NCI-H774 (cell line): Measurements from ENCODE around the gene SEC31B.

Experiments used
- DNase-seq: peaks from one replicate; lab custom pipeline; 2025; lab: John Stamatoyannopoulos, UW

The SEC31B gene

DNA sequence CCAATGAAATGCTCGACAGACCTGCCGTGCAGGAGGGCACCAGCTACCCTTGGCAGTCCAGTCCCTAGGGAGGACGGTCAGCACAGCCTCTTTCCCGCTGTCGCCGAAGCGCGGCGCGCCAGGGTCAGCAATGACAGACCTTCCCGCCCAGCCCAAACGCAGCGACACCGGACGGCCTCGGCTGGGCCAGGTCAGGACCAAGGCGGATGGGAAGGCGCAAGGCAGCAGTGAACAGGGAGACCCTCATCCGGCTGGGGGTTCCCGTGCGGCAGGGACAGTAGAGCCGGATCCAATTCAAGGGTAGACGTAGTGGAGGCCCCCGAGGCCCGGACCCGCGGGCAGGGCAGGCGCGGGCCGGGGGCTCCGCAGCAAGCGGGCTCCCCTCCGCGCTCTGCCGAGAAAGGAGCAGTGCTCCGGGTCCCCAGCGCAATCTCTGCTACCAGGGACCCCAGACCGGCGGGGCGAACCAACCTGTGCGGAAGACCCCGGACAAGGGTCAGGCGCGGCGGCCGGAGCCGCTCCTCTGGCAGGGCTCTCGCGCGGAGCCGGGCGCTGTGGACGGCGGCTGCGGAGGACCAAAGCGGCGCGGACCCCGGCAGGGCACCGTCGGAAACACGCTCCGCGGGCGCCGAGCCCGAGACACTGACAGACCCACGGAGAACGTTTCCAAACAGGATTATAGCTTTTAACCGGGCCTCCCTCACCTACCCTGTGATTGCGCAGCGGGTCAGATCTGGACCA is at the start of gene SEC31B:
SEC31B (minus strand) TSS at position 551 of the 741 bp plus-strand sequence. CDS start 2,909 bp downstream, outside the sequence.
- no peak for DNase-seq

GRCh38 chr10:100568912-100569311 is 49.3 kb upstream of the SEC31B start:
- DNase-seq, result no peak

GRCh38 chr10:100567826-100568225 is 48.2 kb upstream of the SEC31B start:
- no peak for DNase-seq

DNA sequence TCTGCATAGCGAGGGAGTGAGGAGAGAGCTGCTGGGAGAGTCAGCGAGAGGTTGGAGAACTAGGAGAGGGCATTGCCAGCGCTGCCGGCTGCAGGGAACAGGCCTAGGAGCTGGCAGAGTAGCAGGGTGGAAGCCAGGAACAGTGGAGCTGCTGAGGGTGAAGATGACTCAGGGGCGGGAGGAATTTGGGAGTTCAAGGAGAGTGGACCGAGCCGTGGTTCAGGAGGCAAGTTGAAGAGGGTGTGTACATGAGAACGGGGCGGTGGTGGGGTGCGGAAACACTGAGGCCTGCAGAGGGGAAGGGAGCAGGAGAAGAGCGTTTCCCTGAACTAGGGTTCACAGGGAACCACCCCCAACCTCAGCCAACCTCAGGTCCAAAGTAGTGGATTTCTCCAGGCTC is 47.6 kb upstream of the SEC31B start:
- DNase-seq, result no peak

DNA sequence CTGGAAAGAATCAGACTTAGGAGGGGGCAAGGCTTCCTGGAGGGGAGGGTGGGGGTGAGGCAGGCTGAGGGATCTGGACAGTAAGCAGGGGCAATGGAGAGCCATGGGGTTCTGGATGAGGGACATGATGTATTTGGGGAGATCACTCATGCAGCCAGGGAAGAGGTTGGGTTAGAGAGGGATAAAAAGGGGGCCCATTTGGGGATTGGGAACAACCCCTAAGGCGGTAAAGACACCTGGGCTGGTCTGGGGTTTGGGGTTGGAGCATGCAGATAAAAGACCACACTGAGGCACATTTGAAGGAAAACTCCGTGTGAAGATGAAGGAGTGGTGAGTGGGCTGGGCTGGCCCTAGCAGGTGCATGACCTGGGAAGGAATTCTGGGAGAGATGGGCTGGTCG is 46.9 kb upstream of the SEC31B start:
- no peak for DNase-seq

GRCh38 chr10:100565206-100565985 is 45.7 kb upstream of the SEC31B start:
- DNase-seq, result no peak

DNA sequence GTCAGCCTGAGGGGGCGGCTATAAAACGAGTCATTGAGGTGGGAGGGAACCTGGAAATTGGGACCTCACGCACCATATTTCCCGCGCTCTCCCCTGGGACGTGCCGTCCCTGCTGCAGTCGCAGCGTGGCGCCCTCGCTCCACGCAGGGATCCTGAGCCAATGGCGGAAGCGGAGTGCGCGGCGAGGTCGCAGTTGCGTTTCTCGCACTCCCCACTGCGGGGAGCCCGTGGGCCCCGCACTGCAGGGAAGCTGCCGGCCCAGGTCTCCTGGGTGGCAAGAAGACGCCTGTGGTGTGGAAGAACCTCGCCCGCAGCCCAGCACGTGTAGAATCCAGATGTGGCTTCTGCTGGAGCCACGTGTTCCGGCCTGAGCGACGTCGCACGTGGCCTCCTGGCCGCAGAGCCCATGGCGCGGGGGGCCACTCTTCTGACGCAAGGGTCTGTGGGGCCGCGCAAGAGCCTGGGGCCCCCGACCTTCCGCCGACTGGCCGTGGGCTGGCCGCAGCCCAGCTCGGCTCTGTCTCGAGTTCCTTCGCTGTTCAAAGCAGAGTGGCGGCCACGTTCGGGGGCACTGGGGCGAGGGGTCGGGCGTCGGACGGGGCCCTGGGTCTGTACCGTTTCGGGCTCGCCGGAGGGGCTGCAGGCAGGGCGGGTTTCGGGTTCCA is 42.5 kb upstream of the SEC31B start:
- DNase-seq, result no peak

DNA sequence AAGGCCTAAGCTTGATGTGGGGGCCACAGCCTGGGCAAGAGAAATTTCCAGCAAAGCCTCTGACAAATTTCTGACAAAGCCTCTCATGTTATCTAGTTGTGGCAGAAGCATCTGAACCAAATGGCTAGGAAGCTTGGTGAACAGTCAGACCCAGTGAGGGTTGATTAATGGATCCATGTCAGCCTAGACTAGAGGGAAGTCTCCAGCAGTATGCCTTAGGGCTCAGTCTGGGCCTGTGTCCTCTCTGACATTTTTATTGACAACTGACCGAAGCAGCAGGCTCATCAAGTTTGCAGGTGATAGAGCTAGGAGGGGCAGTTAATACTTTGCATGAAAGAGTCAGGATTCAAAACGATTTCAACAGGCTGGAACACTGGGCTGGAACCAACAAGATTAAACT is 41.3 kb upstream of the SEC31B start:
- no peak for DNase-seq

GRCh38 chr10:100560248-100560647 is 40.6 kb upstream of the SEC31B start:
- DNase-seq, result no peak

- DNase-seq, result no peak
Observed at GRCh38 chr10:100554902-100555301, 35.2 kb upstream of the SEC31B start.

DNA sequence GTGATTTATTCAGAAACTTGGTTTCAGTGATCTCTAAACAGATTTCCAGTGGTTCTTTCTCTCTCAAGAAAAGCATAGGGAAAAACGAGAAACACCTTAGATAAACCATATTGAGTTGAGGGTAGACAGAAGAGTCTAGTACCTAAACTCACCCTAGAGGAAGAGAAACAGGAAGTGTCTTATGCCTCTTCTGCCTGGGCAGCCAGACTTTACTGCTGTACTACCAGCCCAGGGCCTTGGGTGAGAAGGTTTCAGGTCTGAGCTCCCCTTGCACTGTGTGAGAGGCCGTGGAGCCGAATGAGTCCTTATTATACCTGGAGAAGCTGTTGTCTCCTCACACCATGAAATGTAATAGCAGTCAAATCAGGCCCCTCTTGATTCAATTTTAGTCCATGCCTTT is 34.3 kb upstream of the SEC31B start:
- no peak for DNase-seq

DNA sequence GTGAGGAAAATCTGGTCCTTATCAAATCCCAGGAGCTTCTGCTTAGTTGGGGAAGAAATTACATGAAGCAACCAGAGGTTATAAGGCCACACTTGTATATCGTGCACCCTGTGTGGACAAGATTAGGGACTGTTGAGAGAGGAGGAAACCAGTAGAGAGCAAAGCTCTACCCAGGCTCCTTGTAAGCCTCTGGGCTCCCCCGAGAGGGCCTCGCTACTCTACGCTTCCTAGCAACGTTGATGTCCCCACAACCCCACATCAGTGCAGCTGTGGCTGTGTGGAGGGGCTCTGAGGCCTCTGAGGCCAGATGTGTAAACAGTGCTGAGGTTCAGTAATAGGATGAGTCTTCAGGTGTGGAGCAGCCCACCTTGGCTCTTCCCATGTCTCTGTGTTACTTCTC is 32.1 kb upstream of the SEC31B start:
- DNase-seq, result no peak

- DNase-seq, result no peak
Observed at GRCh38 chr10:100551196-100551595, 31.5 kb upstream of the SEC31B start.

DNA sequence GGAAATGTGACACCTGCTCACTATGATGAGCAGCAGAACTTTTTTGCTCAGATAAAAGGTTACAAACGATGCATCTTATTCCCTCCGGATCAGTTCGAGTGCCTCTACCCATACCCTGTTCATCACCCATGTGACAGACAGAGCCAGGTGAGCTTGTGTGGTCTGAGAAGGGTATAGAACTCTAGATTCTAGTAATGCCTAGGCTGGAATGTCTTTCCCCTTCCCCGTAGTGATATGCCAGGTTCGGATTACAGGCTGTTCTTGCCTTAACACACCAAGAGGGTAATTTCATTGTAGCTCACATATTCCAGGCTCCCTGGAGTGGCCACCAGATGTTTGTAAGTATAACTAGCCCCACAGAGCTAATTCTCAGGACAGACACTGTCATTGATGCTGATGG is 25.3 kb upstream of the SEC31B start:
- no peak for DNase-seq

- no peak for DNase-seq
Observed at GRCh38 chr10:100537475-100537874, 17.8 kb upstream of the SEC31B start.

- DNase-seq, result peak; percentile 81
Observed at GRCh38 chr10:100535715-100536353, 16.2 kb upstream of the SEC31B start, which contains the start of gene HIF1AN. Gene HIF1AN (plus strand): TSS chr10:100535943. CDS start chr10:100535959, 16 bp downstream.

GRCh38 chr10:100535338-100535714 is 15.7 kb upstream of the SEC31B start:
- no peak for DNase-seq

- DNase-seq, result no peak
Observed at GRCh38 chr10:100534726-100535125, 15.1 kb upstream of the SEC31B start.

GRCh38 chr10:100531761-100532160 is 12.1 kb upstream of the SEC31B start:
- no peak for DNase-seq

DNA sequence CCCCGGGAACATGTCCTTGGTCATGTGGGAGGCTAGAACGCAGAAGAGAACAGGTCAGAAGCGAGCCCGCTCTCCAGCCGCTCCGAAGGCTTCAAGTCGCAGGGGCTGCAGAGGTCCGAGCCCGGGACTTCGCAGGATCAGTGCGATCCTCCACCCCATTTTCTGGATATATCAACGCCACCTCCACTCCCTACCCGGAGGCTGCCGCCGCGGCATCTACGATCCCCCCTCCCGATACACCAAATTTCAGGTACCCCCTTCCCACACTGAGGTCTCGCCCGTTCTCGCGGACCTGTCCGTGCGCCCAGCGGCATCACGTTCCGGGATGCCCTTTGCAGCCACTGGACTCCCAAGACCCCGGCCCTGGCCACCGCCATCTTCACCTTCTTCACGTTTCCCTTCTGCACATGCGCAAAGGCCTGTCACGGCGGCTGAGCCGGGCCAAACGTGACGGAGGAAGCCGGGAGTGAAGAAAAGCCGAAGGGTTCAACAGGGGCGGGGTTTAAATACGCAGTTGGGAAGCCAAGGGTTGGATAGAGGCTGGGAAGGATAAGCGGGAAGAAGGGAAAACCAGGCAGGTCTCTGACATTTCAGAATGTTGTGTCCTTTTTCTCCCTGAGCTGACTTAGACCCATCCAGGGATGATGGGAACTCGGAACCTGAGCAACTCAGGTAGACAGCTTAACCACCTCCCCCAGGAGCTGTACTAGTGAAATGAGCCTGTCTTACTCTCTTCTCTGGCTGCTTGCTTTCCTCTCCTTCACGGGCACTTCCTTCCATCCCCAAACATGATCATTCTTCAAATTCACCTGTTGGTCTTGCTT is 10.0 kb upstream of the SEC31B start, which contains the start of gene NDUFB8:
NDUFB8 (minus strand) TSS at position 397 of the 824 bp plus-strand sequence; CDS start at position 377, 20 bp downstream.
- peak; percentile 46 for DNase-seq

DNA sequence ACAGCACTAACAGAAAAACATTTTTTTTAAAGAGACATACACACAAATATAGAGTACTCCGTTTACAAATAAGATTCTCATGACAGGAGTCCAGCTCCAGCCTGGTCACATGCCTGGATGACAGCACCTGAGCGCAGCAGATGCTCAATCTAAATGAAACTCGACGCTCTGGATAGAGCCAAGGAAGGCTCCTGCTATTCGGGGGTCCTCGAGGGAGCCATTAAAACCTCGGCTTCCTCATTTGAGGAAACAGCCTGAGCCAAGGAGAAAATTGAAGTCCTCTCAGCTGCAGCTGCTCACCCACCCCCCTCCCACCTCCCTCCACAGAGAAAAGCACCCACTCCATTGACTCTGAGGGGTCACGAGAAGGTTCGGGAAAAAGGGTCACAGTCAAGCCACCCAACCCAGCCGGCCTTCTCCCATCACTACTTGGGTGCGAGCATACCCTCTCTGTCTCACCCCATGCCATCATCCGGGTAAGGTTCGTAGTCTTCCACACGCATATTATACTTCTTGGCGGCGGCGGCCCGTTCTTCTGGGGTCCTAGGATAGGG is 9.3 kb upstream of the SEC31B start:
- no peak for DNase-seq
